HG03521 (cell line): ENCODE measurements around the gene MRPL34.
A peak's percentile ranks its signal among the peaks of the same experiment; 100 is the strongest.
"Not testable (repeated sequence)": the region's sequence is repeated elsewhere in the genome, so short reads cannot be mapped to it uniquely, and the experiment has no call there.

Experiments
- ATAC-seq: cut with Tn5 transposase; IDR thresholded peaks from one replicate; pipeline ENCODE4 v1.9.1; 2021; ENCODE audit warnings: mild to moderate bottlenecking, moderate library complexity; ENCODE audit not compliant: unreplicated experiment

Gene MRPL34

GRCh38 chr19:17305517-17306284 lies at the start of gene MRPL34:
MRPL34 (plus strand) TSS chr19:17305872; CDS start chr19:17305893, 21 bp downstream.
- peak; percentile 56 for ATAC-seq

GRCh38 chr19:17256130-17256529 lies 49.5 kb upstream of the MRPL34 start:
- ATAC-seq, result no peak

GRCh38 chr19:17259118-17259780 lies 46.4 kb upstream of the MRPL34 start:
- ATAC-seq, result no peak

- ATAC-seq, result no peak
Measured at GRCh38 chr19:17259934-17260333, 45.7 kb upstream of the MRPL34 start.

GRCh38 chr19:17260842-17261325 lies 44.8 kb upstream of the MRPL34 start:
- ATAC-seq, result no peak

GRCh38 chr19:17262557-17262956 lies 43.1 kb upstream of the MRPL34 start:
- no peak for ATAC-seq

- no peak for ATAC-seq
Measured at GRCh38 chr19:17263712-17264640, 41.7 kb upstream of the MRPL34 start.

- no peak for ATAC-seq
Measured at GRCh38 chr19:17264641-17264979, 41.1 kb upstream of the MRPL34 start, which contains the start of gene USHBP1. USHBP1 (minus strand) TSS chr19:17264745; CDS start chr19:17264299, 446 bp downstream.

- no peak for ATAC-seq
Measured at GRCh38 chr19:17266026-17266425, 39.6 kb upstream of the MRPL34 start.

GRCh38 chr19:17266589-17266974 lies 39.1 kb upstream of the MRPL34 start:
- ATAC-seq, result no peak

- peak; percentile 87 for ATAC-seq
Measured at GRCh38 chr19:17266975-17267788, 38.5 kb upstream of the MRPL34 start, which contains the start of gene BABAM1. BABAM1 (plus strand) TSS chr19:17267443; CDS start chr19:17268807, 1,364 bp downstream.

GRCh38 chr19:17268754-17269153 lies 36.9 kb upstream of the MRPL34 start:
- no peak for ATAC-seq

GRCh38 chr19:17274892-17275291 lies 30.8 kb upstream of the MRPL34 start:
- ATAC-seq, result not testable (repeated sequence)

- no peak for ATAC-seq
Measured at GRCh38 chr19:17275441-17276175, 30.1 kb upstream of the MRPL34 start.

GRCh38 chr19:17279436-17279835 lies 26.2 kb upstream of the MRPL34 start:
- no peak for ATAC-seq

- no peak for ATAC-seq
Measured at GRCh38 chr19:17281391-17282304, 24.0 kb upstream of the MRPL34 start, which contains the start of gene ANKLE1. ANKLE1 (plus strand) TSS chr19:17281901; CDS start chr19:17281921, 20 bp downstream.

GRCh38 chr19:17282488-17283125 lies 23.1 kb upstream of the MRPL34 start:
- peak; percentile 72 for ATAC-seq

GRCh38 chr19:17283504-17283996 lies 22.1 kb upstream of the MRPL34 start:
- no peak for ATAC-seq
